ENCODE results near the gene GNPTAB.
"Not testable (repeated sequence)": the region's sequence is repeated elsewhere in the genome, so short reads cannot be mapped to it uniquely, and the experiment has no call there.

The GNPTAB gene

DNA sequence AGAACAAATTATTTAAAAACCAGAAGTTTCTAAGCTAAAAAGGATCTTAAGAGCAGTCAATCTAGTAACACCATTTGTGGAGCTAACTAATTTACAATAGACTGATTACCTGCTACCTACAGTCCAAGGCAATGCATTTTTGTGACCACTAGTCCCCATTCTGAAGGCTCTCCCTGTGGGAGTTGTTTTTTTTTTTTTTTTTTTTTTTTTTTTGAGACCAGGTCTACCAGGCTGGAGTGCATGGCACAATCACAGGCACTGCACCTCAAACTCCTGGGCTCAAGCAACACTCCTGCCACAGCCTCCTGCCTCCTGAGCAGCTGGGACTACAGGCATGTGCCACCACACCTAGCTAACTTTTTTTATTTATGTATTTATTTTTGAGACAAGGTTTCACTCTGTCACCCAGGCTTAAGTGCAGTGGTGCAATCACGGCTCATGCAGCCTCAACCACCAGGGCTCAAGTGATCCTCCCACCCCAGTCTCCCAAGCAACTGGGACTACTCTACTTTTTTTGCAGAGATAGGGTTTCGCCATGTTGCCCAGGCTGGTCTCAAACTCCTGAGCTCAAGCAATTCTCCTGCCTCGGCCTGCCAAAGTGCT lies 3.9 kb downstream of the GNPTAB start:
- no peak for DNase-seq

GRCh38 chr12:101824831-101825230 lies 5.9 kb downstream of the GNPTAB start:
- Histone ChIP-seq H3K9me3 (no peaks in the 10 kb centered on the region), H3K27me3 (no peaks in the 10 kb centered on the region), H3K36me3 (no peaks in the 10 kb centered on the region), H3K4me1 (no peaks in the 10 kb centered on the region), H3K4me3 (ENCODE audit: low read depth, low read length) (no peak overlapping the region)
- TF ChIP-seq CTCF (IDR thresholded peaks at IDR 0.05; ENCODE audit: low read depth, low read length): no peak
- DNase-seq: no peak

More for the DNA sequence above, 3.9 kb downstream of the GNPTAB start:
- H3K27me3 ChIP-seq: no peaks in the 10 kb centered on the region
- no peak overlapping the region for H3K4me3 ChIP-seq (ENCODE audit: low read depth, low read length)
- H3K9me3 ChIP-seq: no peaks in the 10 kb centered on the region
- H3K4me1 ChIP-seq: no peaks in the 10 kb centered on the region
- no peak for TF ChIP-seq CTCF (IDR thresholded peaks at IDR 0.05; ENCODE audit: low read depth, low read length)
- H3K36me3 ChIP-seq: no peaks in the 10 kb centered on the region

GRCh38 chr12:101823891-101824290 lies 6.9 kb downstream of the GNPTAB start:
- no peak overlapping the region for H3K4me3 ChIP-seq (ENCODE audit: low read depth, low read length)
- H3K9me3 ChIP-seq: no peaks in the 10 kb centered on the region
- no peaks in the 10 kb centered on the region for H3K4me1 ChIP-seq
- DNase-seq: peak; percentile 49
- peak; percentile 33; the same call in 1 of the 2 replicates for TF ChIP-seq CTCF (IDR thresholded peaks at IDR 0.05; ENCODE audit: low read depth, low read length)
- no peaks in the 10 kb centered on the region for H3K27me3 ChIP-seq
- no peaks in the 10 kb centered on the region for H3K36me3 ChIP-seq

DNA sequence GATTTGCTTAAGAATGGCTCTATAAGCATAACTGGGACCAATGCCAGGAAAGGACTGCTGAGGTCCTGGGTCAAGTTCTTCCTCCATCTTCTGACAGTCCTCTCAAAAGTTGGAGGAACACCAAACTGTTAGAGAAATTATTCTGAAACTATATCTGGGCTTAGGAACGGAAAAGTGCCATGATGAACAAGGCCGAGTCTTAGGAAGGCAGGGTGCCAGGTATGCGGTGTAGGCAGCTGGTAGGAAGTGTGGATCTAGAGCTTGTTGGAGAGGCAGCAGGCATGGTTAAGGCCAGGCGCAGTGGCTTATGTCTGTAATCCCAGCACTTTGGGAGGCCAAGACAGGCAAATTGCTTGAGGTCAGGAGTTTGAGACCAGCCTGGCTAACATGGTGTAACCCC lies 7.7 kb downstream of the GNPTAB start:
- no peak overlapping the region for H3K4me3 ChIP-seq (ENCODE audit: low read depth, low read length)
- H3K36me3 ChIP-seq: no peaks in the 10 kb centered on the region
- no peaks in the 10 kb centered on the region for H3K4me1 ChIP-seq
- no peak for TF ChIP-seq CTCF (IDR thresholded peaks at IDR 0.05; ENCODE audit: low read depth, low read length)
- no peaks in the 10 kb centered on the region for H3K27me3 ChIP-seq
- H3K9me3 ChIP-seq: no peaks in the 10 kb centered on the region
- no peak for DNase-seq

DNA sequence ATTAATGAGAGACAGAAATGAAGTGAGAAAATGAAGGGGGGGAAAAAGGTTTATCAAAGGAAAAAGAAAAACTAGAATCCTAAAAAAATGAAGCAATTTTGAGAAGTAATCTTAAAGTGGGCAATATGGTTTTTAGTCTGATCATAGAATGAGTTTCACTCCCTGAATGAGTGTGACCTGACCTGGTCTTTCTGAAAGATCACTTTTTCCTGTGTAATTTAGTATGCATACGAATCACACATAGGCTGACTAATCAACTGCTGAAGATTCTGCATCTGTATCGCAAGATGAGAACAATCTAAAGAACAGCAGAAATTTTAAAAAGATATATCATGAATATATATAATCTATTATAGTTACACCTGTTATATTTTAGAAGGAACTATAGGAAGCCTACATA lies 11.3 kb downstream of the GNPTAB start:
- Histone ChIP-seq H3K4me3 (ENCODE audit: low read depth, low read length) (no peak overlapping the region), H3K9me3 (no peaks in the 10 kb centered on the region), H3K27me3 (no peaks in the 10 kb centered on the region), H3K4me1 (no peaks in the 10 kb centered on the region), H3K36me3 (no peaks in the 10 kb centered on the region)
- TF ChIP-seq CTCF (IDR thresholded peaks at IDR 0.05; ENCODE audit: low read depth, low read length): no peak
- DNase-seq: no peak

GRCh38 chr12:101818689-101819088 lies 12.1 kb downstream of the GNPTAB start:
- not testable (repeated sequence) for H3K9me3 ChIP-seq; H3K36me3 ChIP-seq; H3K4me3 ChIP-seq (ENCODE audit: low read depth, low read length); DNase-seq; H3K4me1 ChIP-seq; H3K27me3 ChIP-seq

- no peak for TF ChIP-seq CTCF (IDR thresholded peaks at IDR 0.05; ENCODE audit: low read depth, low read length)
- no peak overlapping the region for H3K4me3 ChIP-seq (ENCODE audit: low read depth, low read length)
- no peak for DNase-seq
Observed at GRCh38 chr12:101813117-101813516, 17.6 kb downstream of the GNPTAB start.

GRCh38 chr12:101812716-101813115 lies 18.0 kb downstream of the GNPTAB start:
- H3K4me3 ChIP-seq (ENCODE audit: low read depth, low read length); H3K36me3 ChIP-seq; H3K9me3 ChIP-seq; H3K27me3 ChIP-seq; DNase-seq; H3K4me1 ChIP-seq: not testable (repeated sequence)

More at GRCh38 chr12:101813117-101813516, 17.6 kb downstream of the GNPTAB start:
- no peaks in the 10 kb centered on the region for H3K27me3 ChIP-seq
- H3K4me1 ChIP-seq: no peaks in the 10 kb centered on the region
- H3K36me3 ChIP-seq: no peaks in the 10 kb centered on the region
- no peaks in the 10 kb centered on the region for H3K9me3 ChIP-seq

GRCh38 chr12:101811342-101811741 lies 19.4 kb downstream of the GNPTAB start:
- H3K4me1 ChIP-seq; DNase-seq; H3K4me3 ChIP-seq (ENCODE audit: low read depth, low read length); H3K9me3 ChIP-seq; H3K36me3 ChIP-seq; H3K27me3 ChIP-seq: not testable (repeated sequence)

All from BE2C (cell line).